MG63 (cell line): ENCODE results near the gene RBFOX2. TPM values are rescaled to one million over a fixed set of nuclear protein-coding genes. Genes with fewer than 3 reads are reported as not detected.
A peak's percentile ranks its signal among the peaks of the same experiment; 100 is the strongest.

Experiments used
- DNase-seq: peaks from one replicate; pipeline ENCODE4 v3.0.0-alpha.2; 2020
- H3K27me3 ChIP-seq: fragments of 250-450 bp; sonication (Bioruptor Pico); 2 replicates; pipeline ENCODE4 v1.5.1; 2020; ENCODE audit warnings: mild to moderate bottlenecking, moderate library complexity
- H3K36me3 ChIP-seq: fragments of 250-450 bp; sonication (Bioruptor Pico); 2 replicates; pipeline ENCODE4 v1.5.1; 2020; ENCODE audit warnings: mild to moderate bottlenecking, moderate library complexity
- H3K4me3 ChIP-seq: fragments of 250-450 bp; sonication (Bioruptor Pico); 2 replicates; pipeline ENCODE4 v1.5.1; 2020; ENCODE audit warnings: mild to moderate bottlenecking, moderate library complexity
- H3K9me3 ChIP-seq: fragments of 250-450 bp; sonication (Bioruptor Pico); 2 replicates; pipeline ENCODE4 v1.5.1; 2020; ENCODE audit warnings: mild to moderate bottlenecking, moderate library complexity
- total RNA-seq: library from RNA; depleted of rRNA; stranded (reverse); fragments of >200 nt; shearing (Covaris generic); gene quantifications from 2 replicates; pipeline ENCODE4 v1.2.3, GENCODE V29; 2014; ENCODE audit warnings: low replicate concordance

The RBFOX2 gene
- total RNA-seq, 1 experiment from 2014 or later, result 65.6 TPM

GRCh38 chr22:35889071-35889470 lies 139.6 kb downstream of the RBFOX2 start:
- no peaks in the 10 kb centered on the region for H3K9me3 ChIP-seq
- no peaks in the 10 kb centered on the region for H3K27me3 ChIP-seq
- no peak for DNase-seq
- H3K36me3 ChIP-seq, result no peaks in the 10 kb centered on the region; the same call in 1 of the 2 replicates
- no peak overlapping the region for H3K4me3 ChIP-seq

GRCh38 chr22:35888181-35888870 lies 140.3 kb downstream of the RBFOX2 start:
- Histone ChIP-seq H3K27me3 (no peaks in the 10 kb centered on the region), H3K9me3 (no peaks in the 10 kb centered on the region), H3K36me3 (no peaks in the 10 kb centered on the region; the same call in 1 of the 2 replicates), H3K4me3 (no peak overlapping the region)
- DNase-seq, result no peak

- Histone ChIP-seq H3K4me3 (no peak overlapping the region), H3K36me3 (no peaks in the 10 kb centered on the region; the same call in 1 of the 2 replicates), H3K9me3 (no peaks in the 10 kb centered on the region), H3K27me3 (no peaks in the 10 kb centered on the region)
- DNase-seq, result peak; percentile 34
These were observed 141.2 kb downstream of the RBFOX2 start for GRCh38 chr22:35887296-35887875.

DNA sequence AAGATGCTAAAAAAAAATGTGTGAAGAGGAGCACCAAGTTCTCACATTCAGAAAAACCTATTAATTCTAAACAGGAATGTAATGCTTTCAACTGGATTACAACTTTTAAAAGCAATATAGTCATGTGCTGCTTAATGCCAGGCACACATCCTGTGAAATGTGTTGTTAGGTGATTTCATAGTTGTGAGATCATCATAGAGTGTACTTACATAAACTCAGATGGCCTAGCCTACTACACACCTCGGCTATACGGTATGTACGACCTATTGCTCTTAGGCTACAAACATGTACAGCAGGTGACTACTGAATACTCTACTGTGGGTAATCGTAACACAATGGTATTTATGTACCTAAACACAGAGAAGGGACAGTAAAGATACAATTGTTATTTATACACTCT lies 142.3 kb downstream of the RBFOX2 start:
- no peak for DNase-seq
- Histone ChIP-seq H3K27me3 (no peaks in the 10 kb centered on the region), H3K4me3 (no peak overlapping the region), H3K9me3 (no peaks in the 10 kb centered on the region), H3K36me3 (no peaks in the 10 kb centered on the region; the same call in 1 of the 2 replicates)

DNA sequence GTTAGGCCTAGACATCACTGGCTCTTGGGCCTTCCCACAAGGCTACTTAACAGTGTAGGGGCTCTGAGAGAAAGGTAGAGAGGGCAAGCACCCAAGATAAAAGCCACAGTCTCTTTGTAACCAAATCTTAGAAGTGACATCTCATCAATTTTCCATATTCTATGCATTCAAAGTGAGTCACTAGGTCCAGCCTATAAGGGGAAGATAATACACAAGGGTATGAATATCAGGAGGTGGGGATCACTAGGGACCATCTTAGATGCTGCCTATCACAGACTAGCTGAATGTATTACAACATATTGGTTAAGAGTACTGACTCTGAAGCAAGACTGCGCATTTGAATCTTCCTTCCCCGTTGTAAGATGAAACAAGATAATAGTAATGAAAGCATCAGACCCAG lies 144.1 kb downstream of the RBFOX2 start:
- Histone ChIP-seq H3K36me3 (no peaks in the 10 kb centered on the region; the same call in 1 of the 2 replicates), H3K4me3 (no peak overlapping the region), H3K9me3 (no peaks in the 10 kb centered on the region), H3K27me3 (no peaks in the 10 kb centered on the region)
- no peak for DNase-seq

GRCh38 chr22:35883031-35883620 lies 145.5 kb downstream of the RBFOX2 start:
- Histone ChIP-seq H3K27me3 (no peaks in the 10 kb centered on the region), H3K36me3 (no peaks in the 10 kb centered on the region), H3K9me3 (no peaks in the 10 kb centered on the region), H3K4me3 (no peak overlapping the region)
- DNase-seq, result peak; percentile 62

DNA sequence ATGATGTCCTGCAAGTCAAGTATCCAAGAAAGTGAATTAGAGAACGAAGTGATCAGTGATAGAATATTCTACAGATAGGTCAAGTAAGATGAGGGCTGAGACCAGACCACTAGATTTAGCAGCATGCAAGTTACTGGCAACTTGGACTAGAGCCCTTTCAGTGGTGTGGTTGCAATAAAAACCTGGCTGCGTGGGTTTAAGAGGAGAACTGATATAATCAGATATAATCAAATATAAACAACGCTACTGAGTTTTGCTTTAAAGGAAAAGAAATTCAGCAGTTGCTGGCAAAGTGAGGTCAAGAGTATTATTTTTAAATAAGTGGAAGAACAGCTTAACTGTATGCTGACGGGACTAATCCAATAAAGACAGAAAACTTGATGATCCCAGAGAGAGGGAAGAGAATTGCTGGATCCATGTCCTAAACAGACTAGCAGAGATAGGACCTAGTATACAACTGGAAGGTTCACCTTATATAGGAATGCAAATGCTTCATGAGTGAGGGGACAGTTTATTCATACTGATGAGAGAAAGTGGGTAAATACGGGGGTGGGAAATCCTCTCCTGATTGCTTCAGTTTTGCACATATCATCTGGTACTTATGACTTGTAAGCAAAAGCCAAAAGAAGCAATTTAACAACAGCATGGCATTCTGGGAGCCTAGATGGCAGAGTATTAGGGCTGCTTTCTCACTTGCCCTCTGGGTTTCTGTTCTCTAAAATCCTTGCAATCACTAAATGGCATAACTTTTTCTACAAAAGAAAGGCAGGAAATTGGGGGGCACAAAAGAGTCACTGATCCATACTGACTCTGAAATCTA lies 146.2 kb downstream of the RBFOX2 start:
- no peak overlapping the region for H3K4me3 ChIP-seq
- H3K27me3 ChIP-seq, result no peaks in the 10 kb centered on the region
- no peaks in the 10 kb centered on the region for H3K36me3 ChIP-seq
- peak; percentile 14 for DNase-seq
- no peaks in the 10 kb centered on the region for H3K9me3 ChIP-seq

DNA sequence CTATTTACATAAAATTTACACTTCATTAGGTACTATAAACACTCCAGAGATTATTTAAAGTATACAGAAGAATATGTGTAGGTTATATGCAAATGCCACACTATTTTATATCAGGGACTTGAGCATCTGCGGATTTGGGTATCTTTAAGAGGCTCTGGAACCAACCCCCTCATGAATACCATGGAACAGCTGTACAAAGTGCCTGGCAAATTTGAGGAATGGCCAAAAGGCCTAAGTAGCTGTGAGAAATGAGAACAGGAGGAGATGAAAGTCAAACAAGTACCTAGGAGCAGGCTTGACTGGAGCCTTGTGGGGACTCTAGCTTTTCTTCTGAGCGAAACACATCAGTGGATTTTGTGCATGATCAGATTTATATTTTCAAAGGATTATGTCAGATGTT lies 149.3 kb downstream of the RBFOX2 start:
- Histone ChIP-seq H3K4me3 (no peak overlapping the region), H3K27me3 (no peaks in the 10 kb centered on the region), H3K9me3 (peaks cover 5% of the 10 kb centered on the region; the same call in 1 of the 2 replicates), H3K36me3 (no peaks in the 10 kb centered on the region)
- DNase-seq, result no peak

DNA sequence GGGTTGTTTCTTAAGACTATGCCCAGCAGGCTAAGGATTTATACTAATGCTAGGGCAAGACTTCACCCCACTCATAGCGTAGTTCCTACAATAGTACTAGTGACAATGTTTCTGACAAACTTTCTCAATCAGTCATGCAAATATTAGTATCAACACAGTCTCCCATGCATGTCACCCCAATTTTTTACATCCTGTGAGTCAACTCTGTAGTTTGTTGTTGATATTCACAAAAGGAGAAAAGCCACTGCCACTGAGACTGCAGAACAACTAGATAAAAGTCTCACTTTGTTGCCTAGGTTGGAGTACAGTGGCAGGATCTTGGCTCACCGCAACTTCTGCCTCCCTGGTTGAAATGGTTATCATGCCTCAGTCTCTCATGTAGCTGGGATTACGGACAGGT lies 155.2 kb downstream of the RBFOX2 start:
- Histone ChIP-seq H3K27me3 (no peaks in the 10 kb centered on the region), H3K36me3 (no peaks in the 10 kb centered on the region; the same call in 1 of the 2 replicates), H3K9me3 (peaks cover 5% of the 10 kb centered on the region; the same call in 1 of the 2 replicates), H3K4me3 (no peak overlapping the region)
- no peak for DNase-seq

DNA sequence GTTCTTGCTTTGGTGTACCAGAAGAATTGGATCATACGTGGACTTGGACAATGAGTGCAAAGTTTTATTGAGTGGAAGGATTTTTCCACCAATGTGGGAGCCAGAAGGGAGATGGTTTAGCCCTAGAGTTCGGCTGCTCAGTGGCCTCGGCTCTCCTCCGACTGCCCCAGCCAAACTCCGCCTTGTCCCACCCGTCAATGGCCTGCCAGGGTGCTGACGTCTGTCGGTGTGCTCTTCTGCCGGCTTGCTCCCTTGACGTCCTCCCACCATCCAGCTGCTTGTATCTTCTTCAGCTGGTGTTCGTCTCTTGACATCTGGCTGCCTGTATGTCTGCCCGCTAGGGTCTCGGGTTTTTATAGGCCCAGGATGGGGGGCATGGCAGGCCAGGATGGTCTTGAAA lies 156.2 kb downstream of the RBFOX2 start:
- H3K4me3 ChIP-seq, result no peak overlapping the region
- H3K27me3 ChIP-seq, result no peaks in the 10 kb centered on the region
- H3K36me3 ChIP-seq, result no peaks in the 10 kb centered on the region; the same call in 1 of the 2 replicates
- DNase-seq, result no peak
- H3K9me3 ChIP-seq, result peaks cover 5% of the 10 kb centered on the region; the same call in 1 of the 2 replicates

DNA sequence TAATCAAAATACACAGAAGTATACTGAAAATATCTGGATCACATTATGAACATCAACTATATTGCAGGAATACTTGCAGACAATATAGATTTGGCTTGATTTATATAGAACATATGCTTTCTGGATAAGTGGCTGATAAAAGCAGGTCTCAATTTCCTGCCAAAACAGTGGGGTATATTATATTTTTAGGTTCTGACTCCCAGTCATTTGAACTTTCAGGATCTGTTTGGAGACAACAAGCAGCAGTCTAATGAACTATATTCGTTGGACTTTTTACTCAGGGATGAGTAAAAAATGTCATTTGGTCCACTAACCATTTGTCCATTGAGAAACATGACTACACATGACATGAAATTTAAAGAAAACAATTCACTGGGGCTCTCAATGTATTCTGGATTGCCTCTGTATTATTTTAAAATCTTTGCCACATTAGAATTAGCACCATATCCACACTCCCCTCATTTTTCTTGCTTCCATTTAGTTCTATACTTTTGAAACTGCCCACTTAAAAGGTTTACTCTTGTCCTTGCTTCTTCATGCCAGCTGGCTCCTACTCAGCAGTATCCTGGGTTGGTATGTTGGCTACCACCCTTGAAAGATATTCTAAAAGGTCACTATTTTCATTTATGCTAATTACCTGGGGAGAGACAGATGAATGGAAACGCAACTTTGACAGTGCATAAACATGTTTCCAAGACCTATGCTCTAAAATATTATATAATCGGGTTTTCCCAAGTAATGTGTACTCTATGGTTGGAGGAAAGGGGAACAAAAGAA lies 157.9 kb downstream of the RBFOX2 start:
- no peaks in the 10 kb centered on the region; the same call in 1 of the 2 replicates for H3K36me3 ChIP-seq
- no peak for DNase-seq
- H3K4me3 ChIP-seq, result no peak overlapping the region
- H3K27me3 ChIP-seq, result no peaks in the 10 kb centered on the region
- H3K9me3 ChIP-seq, result peaks cover 5% of the 10 kb centered on the region; the same call in 1 of the 2 replicates

- no peak for DNase-seq
- H3K27me3 ChIP-seq, result no peaks in the 10 kb centered on the region
- no peaks in the 10 kb centered on the region; the same call in 1 of the 2 replicates for H3K36me3 ChIP-seq
- no peaks in the 10 kb centered on the region; the same call in 1 of the 2 replicates for H3K9me3 ChIP-seq
- no peak overlapping the region for H3K4me3 ChIP-seq
These were observed 159.7 kb downstream of the RBFOX2 start for GRCh38 chr22:35868938-35869337.

DNA sequence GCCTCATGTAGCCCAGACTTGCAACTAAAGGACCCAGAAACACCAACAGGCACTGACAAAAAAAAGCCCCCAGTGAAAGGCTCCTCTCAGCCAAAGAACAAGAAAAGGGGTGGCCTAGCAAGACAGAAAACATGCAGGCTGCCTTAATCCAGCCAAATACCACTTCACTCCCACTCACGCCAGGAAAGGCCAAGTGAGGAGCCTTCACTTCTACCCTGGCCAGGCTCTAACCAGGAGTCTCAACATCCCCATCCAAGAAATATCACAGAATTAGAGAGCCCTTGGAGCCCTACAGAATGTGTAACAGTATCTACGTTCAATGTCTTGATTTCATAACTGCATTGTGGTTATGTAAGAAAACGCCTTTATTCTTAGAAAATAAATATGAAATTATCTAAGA lies 162.0 kb downstream of the RBFOX2 start:
- no peaks in the 10 kb centered on the region for H3K27me3 ChIP-seq
- no peaks in the 10 kb centered on the region; the same call in 1 of the 2 replicates for H3K36me3 ChIP-seq
- no peaks in the 10 kb centered on the region; the same call in 1 of the 2 replicates for H3K9me3 ChIP-seq
- DNase-seq, result no peak
- no peak overlapping the region for H3K4me3 ChIP-seq

DNA sequence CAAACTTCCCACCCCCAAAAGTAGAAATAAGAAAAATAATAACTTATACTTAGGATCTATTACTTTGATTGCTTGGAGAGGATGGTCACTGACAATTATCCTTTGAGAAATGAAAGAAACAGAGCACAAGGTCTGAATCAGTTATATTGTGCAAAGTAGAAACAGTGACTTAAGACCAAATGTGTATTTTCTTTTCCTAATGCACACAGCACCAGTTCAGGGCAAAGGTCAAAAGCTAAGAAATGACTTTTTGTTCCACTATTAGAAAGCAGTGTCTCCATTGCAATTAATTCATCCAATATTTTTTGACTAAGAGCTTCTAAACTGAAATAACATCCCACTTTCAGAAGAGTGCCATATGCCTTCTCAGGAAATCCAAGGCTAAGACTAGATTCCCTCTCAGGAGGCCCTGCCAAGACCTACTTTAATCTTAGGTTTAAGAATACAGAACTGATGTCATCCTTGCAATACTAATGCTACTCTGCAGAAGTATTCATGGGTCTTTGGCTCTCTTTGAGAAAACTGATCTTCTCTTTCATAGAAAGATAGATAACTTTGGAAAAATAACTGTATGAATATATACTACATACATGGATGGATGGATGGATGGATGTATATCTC lies 164.0 kb downstream of the RBFOX2 start:
- DNase-seq, result no peak
- H3K4me3 ChIP-seq, result no peak overlapping the region
- H3K27me3 ChIP-seq, result no peaks in the 10 kb centered on the region
- no peaks in the 10 kb centered on the region; the same call in 1 of the 2 replicates for H3K9me3 ChIP-seq
- H3K36me3 ChIP-seq, result no peaks in the 10 kb centered on the region; the same call in 1 of the 2 replicates

DNA sequence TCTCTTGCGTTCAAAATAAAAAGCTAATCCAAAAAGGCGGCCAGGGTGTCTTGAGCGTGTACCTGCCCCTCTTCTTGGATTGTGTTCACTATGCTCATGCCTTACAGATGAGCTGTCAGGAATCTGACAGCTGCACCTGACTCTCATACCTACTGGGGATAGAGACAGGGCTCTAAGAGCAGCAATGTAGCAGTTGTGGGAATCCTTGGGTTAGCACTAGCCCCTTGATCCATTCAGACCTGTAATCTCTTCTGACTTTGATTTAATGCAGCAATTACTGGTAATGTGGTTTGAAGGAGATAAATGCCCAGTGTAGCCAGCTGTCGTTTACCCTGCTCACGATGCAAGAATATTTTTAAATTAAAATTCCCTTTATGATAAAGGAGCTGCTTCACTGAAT lies 165.2 kb downstream of the RBFOX2 start:
- Histone ChIP-seq H3K36me3 (no peaks in the 10 kb centered on the region), H3K4me3 (no peak overlapping the region), H3K27me3 (no peaks in the 10 kb centered on the region), H3K9me3 (no peaks in the 10 kb centered on the region; the same call in 1 of the 2 replicates)
- DNase-seq, result no peak

DNA sequence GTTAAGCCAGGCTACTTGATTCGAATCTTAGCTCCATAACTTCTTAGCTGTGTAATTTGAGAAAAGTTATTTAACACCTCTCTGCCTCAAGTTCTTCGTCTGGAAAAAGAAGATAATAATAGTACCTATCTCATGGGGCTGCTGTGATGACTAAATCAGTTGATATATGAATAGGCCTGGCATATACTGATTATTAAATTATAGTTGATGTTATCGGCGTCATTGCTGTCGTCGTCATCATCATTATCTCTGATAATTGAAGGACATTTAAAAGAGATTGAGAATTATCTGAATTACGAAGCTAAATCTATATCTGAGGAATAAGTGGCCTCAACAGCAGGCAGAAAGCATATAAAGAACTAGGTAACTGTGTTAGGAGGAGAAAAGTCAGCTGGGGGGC lies 165.9 kb downstream of the RBFOX2 start:
- no peaks in the 10 kb centered on the region for H3K27me3 ChIP-seq
- H3K9me3 ChIP-seq, result no peaks in the 10 kb centered on the region; the same call in 1 of the 2 replicates
- no peaks in the 10 kb centered on the region for H3K36me3 ChIP-seq
- H3K4me3 ChIP-seq, result no peak overlapping the region
- DNase-seq, result no peak
